Measurements from ENCODE around the gene TMBIM1.

Gene TMBIM1

DNA sequence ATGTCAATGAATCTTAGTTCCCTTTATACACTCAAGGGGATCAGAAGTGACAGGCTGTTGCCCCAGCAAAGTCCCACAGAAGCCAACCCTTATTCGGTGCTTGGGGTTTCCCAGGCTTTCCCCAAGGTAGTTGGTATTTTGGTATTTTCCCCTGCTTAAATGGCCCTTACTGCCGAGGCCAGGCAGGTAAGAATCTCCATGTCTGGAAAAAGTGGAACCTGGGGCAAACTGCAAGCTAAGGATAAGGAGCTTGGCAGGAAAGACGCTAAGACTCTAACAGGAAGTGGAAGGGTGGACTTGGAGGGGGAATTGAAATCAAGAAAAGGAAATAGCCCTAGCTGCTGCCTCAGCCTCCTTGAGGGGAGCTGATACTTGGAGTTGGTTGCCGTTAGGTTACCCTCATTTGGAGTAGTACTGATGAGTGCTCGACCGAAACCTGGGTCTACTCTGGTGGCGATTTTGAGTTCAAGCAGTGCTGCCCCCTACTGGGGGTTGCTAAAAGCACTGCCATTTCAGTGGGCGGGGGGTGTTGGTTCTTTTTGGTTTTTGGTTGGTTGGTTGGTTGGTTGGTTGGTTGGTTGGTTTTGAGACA lies 34.8 kb downstream of the TMBIM1 start:
- no peak for DNase-seq (ENCODE audit: low read depth, low spot score)

DNA sequence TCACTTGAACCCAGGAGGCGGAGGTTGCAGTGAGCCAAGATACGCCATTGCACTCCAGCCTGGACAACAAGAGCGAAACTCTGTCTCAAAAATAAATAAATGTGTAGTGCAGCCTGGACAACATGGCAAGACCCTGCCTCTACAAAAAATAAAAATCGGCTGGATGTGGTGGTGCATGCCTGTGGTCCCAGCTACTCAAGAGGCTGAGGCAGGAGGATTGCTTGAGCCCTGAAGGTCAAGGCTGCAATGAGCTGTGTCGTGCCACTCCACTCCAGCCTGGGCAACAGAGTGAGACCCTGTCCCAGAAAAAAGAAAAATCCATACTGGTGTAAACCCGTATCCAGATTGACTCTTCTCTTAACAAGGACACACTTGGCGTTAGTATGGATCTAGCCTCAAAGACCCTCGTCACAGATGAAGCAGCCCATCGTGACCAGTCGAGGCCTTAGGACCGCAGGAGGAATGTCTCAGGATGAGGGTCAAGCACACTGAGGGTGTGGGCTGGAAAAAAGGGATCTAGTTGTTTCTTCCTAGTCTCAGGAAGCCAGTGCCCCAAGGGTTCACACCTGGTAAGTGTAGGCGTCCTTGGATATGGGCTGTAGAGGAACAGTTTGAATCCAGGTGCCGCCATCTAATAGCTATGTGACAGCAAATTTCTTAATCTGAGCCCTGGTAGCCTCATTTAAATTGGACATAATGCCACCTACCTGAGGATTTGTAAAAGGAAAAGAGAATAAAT lies 35.5 kb downstream of the TMBIM1 start:
- no peak for DNase-seq (ENCODE audit: low read depth, low spot score)

DNA sequence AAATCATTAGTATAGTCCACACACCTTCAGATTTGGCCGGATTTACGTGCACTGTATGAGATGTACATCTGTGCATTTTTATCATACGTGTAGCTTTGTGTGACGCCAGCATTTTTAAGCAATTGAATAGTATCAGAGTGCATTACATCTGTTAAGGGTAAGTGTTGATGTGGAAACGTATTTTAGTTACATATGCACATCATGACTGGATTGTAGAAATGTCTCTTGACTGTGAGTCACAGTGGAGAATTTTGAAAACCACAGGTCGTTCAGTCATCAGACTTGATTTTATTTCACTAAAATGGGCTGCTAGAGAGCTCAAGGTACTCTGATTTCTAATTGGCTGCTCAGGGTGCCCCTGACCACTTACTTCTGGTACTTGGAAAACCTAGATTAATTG lies 36.9 kb downstream of the TMBIM1 start:
- DNase-seq (ENCODE audit: low read depth, low spot score): no peak

DNA sequence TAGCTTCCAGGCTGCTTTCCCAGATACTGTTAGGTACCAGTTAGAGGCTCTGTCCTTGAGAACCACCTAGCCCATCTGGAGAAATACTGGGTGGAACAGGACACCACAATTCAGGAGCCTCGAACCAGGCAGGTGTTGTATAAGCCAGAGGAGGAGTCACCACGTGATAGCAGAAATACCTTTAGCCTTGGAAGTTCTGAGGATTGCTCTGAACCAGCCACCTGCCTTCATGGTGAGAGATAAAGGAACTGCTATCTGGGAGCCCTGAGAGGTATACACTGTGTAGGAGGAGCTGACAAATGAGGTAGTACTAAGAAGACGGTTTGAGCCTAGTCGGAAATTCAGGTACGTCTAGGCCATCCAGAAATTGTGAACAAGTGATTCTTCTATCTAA lies 39.1 kb downstream of the TMBIM1 start:
- DNase-seq (ENCODE audit: low read depth, low spot score): no peak

DNA sequence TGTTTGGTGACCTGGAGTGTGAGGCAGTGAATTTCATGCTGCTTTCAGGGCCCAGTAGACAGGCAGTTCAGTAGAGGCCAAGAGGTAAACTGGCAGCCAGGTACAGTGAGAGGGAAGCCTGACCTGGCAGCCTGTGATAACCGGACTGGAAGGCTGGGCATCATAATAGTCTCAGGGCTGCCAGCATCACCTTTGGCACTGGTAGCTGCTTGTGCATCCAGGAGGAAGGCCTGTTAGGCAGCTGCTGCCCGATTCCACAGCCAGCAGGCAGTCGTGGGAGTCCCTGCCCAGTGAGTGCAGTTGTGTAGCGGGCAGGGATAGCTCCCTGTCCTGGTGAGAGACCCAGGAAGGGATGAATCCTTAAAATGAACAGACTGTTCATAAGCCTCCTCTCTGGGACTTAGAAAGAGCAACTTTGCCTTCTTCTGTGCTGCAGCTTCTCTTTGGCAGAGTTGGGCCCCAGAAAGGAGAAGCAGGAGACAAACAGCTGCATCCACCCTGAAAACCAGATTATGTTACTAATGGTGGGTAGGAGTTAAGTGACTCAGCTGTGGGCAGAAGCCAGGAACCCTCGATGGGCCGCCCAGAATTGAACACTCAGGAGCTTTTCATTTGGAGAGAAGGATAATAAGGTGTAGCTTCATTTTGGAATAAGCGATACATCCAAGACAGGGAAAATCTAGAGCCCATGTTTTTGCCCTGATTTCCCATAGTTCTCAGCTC lies 39.6 kb downstream of the TMBIM1 start:
- DNase-seq (ENCODE audit: low read depth, low spot score): no peak

DNA sequence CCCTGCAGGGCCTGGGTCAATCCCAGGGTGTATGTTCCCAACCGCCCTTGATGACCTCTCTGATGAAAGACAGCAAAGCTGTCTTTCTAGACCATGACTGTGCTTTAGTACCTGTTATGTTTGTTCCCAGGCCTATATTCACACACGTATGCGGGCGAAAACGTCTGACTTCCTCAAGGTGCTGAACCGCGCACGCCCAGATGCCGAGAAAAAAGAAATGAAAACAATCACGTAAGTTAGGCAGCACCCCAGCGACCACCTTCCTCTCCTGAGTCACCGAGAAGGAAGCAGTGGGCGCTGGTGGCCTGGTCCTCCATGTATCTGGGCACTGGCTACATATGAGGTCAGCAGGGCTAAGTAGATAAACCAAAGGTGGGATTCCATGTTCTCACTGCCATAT lies 42.6 kb downstream of the TMBIM1 start:
- DNase-seq (ENCODE audit: low read depth, low spot score): no peak

DNA sequence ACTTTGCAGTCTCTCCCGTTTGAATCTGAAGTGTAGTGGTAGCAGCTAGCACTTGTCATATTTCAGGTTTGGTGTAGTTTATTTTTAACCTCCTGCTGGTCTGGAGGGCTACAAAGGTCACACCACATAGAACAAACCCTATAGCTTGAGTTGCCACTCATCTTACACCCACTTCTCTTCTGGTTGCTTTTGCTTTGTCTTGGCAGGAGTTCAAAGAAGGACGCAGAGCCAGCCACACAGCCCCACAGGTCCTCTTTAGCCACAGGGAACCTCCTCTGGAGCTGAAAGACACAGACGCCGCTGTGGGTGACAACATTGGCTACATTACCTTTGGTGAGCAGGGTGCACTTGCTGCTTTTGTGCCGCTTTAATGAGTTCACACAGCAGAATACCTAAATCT lies 47.1 kb downstream of the TMBIM1 start:
- no peak for DNase-seq (ENCODE audit: low read depth, low spot score)

DNA sequence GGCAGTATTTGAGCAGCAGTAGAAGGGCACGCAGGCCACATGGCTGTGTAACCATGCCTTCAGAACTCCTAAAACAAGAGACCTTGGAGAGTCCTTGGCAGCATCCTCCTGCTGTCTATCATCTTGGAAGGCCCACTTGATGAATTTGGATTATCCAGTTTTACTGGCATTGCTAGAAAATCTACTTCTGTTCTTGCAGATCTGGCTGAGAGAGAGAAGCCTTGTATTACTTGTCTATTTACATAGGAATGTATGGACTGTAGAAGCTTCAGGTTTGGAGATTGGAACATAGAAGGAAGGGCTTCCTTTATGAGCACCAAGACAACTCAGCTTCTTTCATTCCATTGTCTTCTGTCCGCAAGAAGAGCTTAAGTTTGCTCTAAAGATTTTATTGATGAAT lies 47.6 kb downstream of the TMBIM1 start:
- no peak for DNase-seq (ENCODE audit: low read depth, low spot score)

DNA sequence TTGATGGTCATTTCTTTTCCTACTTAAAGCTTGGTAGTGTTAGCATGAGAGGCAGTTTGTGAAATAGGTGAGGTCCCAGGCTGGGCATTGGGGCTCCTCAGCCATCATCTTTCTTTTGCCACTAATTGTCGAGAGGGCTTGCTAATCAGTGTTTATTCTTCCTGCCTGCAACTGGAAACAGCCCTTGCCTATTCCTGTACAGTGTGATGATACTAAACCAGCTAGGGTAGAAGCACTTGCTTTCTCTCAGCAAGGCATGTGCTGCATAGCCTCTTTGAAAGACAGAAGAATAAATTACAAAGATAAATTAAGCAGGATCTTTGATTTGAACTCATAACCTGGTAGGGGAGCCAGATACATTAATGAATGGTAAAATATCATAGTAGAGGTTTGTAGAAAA lies 48.1 kb downstream of the TMBIM1 start:
- no peak for DNase-seq (ENCODE audit: low read depth, low spot score)

DNA sequence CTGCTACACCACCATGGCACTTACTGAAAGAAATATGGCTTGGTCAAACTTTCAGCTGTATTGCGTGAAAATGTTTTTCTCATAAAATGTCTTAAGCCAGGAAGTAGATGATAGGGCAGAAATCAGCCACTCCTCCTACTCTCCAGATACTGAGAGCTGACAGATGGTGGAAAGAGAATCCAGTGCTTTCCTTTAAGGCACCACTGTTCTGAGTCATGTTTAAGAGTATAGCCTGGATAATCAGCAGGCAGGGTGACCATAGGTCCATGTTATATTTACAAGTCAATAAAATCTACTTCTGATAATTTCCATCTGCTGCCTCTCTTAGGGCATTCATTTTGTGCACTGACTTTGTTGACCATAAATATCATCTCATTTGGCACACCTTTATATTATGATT lies 53.4 kb downstream of the TMBIM1 start:
- no peak for DNase-seq (ENCODE audit: low read depth, low spot score)

DNA sequence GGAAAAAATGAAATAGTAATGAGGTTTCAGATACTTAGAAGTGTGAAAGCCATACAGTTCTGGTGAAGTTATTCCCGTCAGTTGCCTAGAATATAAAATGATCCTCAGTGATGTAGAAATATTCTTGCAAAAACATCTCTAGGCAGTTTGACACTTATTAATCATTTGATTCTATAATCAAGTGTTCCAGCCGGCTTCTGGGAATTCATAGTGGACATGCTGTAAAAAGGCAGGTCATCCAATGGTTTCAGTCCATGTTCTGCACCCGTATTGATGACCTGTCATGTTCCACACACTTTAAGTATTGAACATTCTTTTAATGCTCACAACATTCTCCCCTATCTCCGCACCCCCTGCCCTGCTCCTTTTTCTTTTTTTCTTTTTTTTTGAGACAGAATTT lies 55.5 kb downstream of the TMBIM1 start:
- DNase-seq (ENCODE audit: low read depth, low spot score): no peak

DNA sequence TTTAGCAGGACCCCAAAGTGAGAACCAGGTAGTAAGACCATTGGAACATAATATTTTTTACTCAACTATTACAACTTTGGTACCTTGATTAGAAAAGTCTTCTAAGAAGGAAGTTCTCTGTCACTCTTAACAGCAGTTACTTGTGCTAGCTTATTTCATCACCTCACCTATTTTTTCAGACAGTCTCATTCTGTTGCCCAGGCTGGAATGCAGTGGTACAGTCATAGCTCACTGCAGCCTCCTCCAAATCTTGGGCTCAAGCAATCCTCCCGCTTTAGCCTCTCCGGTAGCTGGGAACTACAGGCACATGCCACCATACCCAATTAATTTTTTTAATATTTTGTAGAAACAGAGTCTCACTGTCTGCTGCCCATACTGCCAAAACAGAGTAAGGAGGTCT lies 57.3 kb downstream of the TMBIM1 start:
- DNase-seq (ENCODE audit: low read depth, low spot score): no peak

DNA sequence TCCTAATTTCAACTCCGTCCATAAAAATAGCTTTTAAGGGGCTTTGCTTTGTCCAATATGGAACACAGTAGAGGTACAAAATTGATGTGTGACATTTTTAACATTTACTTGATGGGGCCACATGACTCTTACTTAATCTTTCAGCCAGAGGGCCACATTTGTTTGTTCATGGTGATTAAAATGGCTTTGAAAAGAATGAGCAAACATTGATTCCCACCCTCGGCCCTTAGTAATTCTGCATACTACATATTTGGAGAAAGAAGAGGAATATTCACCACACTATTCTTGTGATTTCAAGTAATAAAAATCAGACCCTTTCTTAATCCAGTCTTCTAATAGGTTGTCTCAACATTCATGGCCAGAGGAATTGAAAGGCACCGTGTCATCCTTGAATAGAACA lies 57.8 kb downstream of the TMBIM1 start:
- no peak for DNase-seq (ENCODE audit: low read depth, low spot score)

DNA sequence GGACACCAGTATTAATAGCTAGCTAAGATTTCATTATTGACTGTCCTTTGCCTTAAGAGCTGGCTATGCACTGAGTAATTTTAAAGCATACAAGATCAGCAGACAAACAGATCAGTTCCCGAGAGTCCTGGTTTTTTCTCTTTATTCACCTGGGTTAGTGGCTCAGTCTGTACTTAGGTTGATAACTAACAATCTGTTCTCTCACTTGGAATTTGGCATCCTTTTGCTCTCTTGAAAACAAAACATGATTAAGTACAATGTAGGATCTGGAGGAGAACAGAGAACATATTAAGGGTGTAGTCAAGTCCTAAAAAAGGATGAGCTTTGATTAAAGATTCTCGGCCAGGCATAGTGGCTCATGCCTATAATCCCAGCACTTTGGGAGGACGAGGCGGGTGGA lies 58.8 kb downstream of the TMBIM1 start:
- no peak for DNase-seq (ENCODE audit: low read depth, low spot score)

DNA sequence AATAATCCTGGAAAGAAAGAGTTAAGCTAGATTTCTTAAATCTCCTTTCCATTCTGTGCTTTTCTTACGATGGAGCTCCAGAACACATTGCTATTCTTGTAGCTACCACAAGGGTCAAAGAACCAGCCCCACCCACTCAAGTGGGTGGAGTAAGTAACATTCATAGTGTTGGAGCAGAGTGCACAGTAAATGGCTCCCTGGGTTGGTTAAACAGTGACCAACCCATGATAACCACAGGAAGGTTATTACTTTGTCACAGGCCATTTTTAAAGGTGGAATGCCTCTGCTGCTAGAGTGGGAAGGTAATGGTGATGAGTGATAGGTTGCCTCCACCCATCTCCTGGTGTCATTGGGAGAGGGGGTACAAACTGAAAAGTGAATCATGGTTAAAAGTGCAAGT lies 61.4 kb downstream of the TMBIM1 start:
- DNase-seq (ENCODE audit: low read depth, low spot score): no peak

DNA sequence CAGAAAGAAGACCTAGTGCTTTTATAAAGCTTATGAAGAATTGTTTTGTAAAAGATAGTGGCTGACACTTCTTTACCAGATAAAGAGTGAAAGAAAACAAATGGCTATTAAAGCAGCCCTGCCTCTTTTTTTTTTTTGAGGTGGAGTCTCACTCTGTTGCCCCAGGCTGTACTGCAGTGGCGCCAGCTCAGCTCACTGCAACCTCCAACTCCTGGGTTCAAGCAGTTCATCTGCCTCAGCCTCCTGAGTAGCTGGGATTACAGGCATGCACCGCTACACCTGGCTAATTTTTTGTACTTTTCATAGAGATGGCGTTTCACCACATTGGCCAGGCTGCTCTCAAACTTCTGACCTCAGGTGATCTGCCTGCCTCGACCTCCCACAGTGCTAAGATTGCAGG lies 62.5 kb downstream of the TMBIM1 start:
- no peak for DNase-seq (ENCODE audit: low read depth, low spot score)

DNA sequence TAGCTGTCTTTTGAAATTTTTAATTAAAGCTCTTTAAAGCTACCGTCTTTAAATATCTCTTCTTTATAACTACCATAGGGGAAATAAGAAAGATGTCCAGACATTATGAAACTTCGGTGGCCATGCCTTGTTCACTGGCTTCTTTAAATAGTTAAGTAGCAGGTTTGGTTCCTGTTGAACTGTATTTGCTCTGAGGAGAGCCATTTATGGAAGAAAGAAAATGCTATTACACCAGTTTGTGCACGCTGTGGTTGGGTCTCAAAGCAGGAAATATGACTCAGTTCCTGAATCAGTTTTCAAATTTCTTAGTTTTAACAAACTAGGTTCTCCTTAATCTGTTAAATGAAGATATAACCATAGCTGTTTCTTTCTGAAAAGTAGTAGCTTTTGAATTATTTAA lies 63.1 kb downstream of the TMBIM1 start:
- DNase-seq (ENCODE audit: low read depth, low spot score): no peak

DNA sequence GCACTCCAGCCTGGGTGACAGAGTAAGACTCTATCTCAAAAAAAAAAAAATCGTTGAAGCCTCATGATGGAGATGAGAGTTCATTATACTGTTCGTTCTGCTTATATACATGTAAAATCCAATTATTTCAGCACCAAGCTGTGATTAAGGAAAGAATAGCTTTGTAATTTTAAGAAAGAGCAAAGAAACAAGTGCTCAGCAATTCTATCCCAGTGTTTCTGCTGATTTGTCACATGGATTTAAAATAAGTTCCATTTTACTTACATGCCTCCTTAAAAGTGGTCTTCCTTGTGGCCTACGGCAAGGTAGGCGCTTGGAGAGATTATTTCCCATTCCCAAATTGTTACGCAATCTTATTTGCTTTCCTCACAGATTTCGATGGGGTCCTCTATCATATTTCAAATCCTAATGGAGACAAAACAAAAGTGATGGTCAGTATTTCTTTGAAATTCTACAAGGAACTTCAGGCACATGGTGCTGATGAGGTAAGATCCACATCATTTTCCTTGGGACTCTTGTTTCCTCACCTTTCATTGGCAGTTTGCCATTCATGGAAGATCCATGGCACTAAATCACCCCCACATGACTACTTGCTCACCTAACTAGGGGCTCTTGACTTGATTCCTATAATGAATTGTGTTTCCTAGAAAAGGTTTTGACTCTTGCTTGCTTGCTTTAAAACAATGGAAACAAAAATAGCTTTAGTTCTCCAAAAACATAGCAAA lies 63.8 kb downstream of the TMBIM1 start:
- DNase-seq (ENCODE audit: low read depth, low spot score): no peak

DNA sequence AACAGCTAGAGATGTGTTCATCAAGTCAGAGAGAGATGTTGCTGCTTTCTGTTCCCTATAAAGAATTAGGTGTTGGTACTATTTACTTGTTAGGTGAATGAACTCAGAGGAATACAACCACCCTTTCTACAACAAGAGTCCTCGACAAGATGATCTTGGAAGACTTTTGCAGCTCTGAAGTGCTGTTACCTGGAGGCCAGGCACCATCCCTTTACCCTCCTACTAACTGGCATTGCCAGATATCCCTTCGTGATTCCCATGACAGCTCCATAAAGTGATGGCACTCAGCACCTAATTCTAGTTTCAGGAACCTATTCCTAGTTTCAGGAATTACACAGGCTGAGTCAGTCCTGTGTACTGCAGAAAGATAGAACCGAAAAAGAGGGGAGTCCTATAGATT lies 65.4 kb downstream of the TMBIM1 start:
- no peak for DNase-seq (ENCODE audit: low read depth, low spot score)
